ENCODE data around the gene UNC5C.

The UNC5C gene

DNA sequence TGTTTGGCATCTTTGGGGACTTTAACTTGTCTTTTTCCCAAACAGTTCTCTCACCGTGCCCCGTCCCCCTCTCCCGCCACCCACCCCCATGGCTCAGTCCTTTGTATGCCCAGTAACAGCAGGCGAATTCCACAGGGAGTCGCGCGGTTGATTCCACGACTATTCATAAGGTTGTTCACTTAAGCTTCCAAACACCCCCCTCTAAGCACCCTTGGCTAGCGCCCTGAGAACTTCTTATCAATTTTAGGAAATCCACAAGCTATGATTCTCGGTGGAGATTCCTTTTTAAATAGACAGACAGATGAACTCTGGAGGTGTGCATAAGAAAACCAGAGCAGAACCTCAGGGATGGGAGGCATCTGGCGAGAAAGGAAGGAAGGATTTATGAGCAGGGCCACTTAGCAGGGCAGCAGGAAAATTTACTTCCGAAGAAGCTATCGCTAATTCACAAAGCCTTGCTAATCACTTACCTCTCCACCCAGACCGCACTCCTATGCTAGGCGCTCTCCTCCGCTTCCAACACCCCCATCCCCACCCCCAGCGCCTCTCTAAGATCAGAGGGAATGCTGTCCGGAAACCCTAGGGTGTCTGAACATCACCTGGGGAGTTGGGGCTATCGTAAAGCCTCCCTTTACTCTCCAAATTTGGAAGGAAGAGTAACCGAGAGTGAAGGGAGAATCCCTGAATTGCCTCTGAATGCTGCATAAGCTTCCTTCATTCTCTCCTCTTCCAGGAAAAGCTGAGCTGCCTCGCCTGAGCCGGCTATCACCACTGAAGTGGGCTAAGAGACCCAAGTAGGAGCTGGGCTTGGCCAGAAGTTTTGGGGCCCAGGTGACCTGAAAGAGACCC lies 1.7 kb downstream of the UNC5C start:
- no peak for DNase-seq (ENCODE audit: low read depth, low spot score)

GRCh38 chr4:95546221-95546620 lies 2.6 kb downstream of the UNC5C start:
- DNase-seq (ENCODE audit: low read depth, low spot score) = no peak

DNA sequence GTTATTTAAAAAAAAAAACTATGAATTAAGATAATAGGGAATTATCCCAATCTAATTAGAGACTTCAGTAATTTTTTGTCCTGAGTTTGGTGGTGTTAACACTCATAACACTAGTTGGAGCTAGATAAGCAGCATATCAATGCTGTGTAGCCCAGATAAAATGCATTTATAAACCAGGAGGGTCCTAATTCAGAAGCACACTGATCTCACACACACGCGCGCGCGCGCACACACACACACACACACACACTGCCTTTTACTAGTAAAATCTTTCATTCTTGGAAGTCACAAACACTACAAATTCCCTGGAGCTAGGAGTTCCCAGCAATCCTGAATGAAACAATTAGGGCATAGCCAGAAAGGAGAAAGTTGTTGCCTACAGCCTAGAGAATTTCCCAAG lies 3.2 kb downstream of the UNC5C start:
- no peak for DNase-seq (ENCODE audit: low read depth, low spot score)

GRCh38 chr4:95544113-95545103 lies 4.4 kb downstream of the UNC5C start:
- no peak for DNase-seq (ENCODE audit: low read depth, low spot score)

DNA sequence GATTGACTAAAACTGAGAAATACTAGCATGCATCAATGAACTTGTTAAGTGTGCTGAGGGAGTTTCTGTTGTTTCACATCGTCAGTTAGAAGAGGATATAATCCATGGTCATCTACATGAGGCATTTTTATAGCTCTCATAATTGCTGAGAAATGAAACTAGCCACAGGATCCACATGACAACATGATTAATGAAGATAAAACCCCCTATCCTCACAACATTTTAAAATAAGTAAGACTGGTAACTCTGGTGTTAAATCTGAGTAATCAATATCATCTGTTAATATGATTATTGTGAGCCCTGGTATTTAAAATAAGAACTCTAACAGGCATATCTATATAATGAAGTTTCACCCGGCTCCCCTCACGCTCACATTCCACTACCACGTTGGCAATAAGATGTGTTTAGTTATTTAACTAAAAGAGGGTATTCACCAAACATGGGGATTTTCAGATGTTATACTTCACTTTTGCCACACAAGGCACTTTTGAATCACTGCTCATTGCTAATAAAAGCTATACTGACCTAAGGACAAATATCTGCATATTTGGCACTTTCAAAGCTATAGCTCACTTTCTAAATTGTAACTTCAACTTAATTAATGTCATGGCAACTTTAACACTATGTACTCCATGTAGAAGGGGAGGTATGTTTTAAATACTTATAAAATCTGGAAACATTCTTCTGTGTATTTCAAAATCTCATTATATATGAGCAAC lies 6.7 kb downstream of the UNC5C start:
- no peak for DNase-seq (ENCODE audit: low read depth, low spot score)

- no peak for DNase-seq (ENCODE audit: low read depth, low spot score)
Observed at GRCh38 chr4:95541094-95541493, 7.7 kb downstream of the UNC5C start.

DNA sequence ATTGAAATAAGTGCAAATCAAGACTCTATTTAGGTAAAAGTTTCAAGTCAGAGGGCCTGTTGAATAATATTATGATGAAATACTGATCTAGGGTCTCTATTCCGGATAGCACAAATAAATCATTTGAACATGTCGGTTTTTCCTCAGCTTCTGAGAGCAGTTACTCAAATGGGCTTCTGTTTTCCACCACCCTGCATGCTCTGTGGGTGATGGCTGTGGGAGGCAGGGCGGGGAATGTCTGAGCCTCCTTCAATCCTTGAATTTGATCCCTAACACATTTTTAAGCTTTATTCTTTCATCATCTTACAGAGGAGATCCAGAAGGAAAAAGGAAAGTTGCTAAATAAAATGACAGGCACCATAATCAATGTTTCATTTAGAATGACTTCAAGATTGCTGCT lies 8.5 kb downstream of the UNC5C start:
- DNase-seq (ENCODE audit: low read depth, low spot score) = no peak

DNA sequence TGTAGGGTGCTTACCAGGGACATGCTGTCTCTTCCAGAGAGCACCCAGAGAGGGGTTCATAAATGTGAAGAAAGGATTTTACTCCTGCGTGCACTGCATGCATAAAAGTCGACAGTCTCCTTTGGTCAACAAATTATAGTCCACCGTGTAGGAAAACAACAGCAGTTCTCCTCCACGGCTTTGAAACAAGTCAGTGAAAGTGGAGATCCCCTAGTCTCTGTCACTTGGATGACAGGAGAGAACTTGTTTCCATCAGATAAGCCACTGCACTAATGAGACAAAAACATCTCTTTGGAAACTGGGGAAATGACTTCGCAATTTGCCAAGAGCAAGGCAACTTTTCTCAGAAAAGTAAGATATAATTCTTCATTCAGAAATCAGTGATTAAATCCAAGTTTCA lies 9.7 kb downstream of the UNC5C start:
- no peak for DNase-seq (ENCODE audit: low read depth, low spot score)

- no peak for DNase-seq (ENCODE audit: low read depth, low spot score)
Observed at GRCh38 chr4:95537863-95538488, 10.8 kb downstream of the UNC5C start.

- DNase-seq (ENCODE audit: low read depth, low spot score) = no peak
Observed at GRCh38 chr4:95537191-95537590, 11.6 kb downstream of the UNC5C start.

DNA sequence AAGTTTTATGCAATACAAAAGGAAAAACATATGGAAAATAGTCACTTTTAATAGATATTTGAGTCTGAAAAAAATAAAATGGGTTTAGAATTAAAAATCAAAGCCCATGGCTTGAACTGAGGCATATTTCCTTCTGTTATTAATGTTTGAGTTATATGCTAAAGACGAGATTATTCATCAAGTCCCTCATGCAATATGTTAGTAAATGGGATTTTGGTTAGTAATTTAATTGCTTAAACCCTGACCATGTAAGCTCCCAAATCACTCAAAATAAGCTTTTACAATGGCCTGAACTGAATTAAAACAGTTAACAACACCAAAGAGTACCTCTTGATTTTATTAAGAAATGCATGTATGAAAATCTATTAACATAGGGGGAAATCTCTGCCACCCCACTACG lies 12.1 kb downstream of the UNC5C start:
- no peak for DNase-seq (ENCODE audit: low read depth, low spot score)

GRCh38 chr4:95535180-95535579 lies 13.6 kb downstream of the UNC5C start:
- DNase-seq (ENCODE audit: low read depth, low spot score) = no peak

GRCh38 chr4:95534032-95534431 lies 14.7 kb downstream of the UNC5C start:
- DNase-seq (ENCODE audit: low read depth, low spot score) = no peak

DNA sequence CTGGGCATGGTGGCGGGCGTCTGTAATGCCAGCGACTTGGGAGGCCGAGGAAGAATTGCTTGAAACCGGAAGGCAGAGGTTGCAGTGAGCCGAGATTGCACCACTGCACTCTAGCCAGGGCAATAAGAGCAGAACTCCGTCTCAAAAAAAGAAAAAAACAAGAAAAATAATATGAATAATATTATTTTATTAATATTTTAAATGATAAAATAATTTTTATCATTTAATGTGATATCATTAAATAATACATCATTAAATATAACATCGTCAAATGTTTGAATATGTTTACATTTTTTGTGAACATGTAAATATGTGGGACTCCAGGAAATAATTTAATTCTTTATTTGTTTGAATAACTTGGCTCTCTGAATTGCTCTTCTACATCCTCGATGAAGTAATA lies 15.5 kb downstream of the UNC5C start:
- no peak for DNase-seq (ENCODE audit: low read depth, low spot score)

DNA sequence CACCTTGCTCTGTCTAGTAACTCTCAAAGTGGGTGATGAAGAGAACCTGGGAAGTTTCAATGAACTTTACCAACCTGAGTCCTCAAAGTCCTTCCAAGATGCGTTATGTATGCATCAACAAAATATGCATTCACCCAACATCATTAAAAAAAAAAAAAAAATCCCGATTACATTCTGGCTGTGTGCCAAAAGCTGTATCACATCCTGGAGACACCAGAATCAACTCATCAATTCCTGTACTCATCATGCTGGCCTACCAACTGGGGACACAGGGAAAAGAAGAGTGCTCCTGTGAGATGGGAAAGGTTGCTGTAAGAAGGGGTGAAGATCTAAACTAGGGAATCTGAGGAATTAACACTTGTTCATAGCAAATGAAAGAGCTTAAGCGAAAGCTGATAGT lies 16.5 kb downstream of the UNC5C start:
- DNase-seq (ENCODE audit: low read depth, low spot score) = no peak

GRCh38 chr4:95531141-95531540 lies 17.6 kb downstream of the UNC5C start:
- DNase-seq (ENCODE audit: low read depth, low spot score) = no peak

- no peak for DNase-seq (ENCODE audit: low read depth, low spot score)
Observed at GRCh38 chr4:95529946-95530345, 18.8 kb downstream of the UNC5C start.

- DNase-seq (ENCODE audit: low read depth, low spot score) = no peak
Observed at GRCh38 chr4:95528388-95528948, 20.3 kb downstream of the UNC5C start.

DNA sequence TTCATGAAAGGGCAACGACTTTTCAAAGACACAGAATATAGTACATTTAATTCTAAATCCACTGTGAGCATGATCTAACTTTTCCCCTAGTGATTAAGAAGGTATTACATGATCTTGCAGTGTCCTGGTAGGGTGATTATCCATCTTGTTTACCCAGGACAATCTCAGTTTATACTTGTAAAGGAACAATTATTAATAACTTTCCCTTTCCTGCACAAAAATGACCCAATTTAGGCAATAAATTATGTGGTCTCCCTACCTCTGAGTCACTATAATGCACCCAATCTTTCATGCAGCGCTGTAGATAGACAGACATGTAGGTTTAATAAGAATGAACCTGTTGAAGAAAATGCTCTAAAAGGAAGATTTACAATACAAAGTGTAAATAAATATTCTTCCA lies 22.7 kb downstream of the UNC5C start:
- DNase-seq (ENCODE audit: low read depth, low spot score) = no peak

DNA sequence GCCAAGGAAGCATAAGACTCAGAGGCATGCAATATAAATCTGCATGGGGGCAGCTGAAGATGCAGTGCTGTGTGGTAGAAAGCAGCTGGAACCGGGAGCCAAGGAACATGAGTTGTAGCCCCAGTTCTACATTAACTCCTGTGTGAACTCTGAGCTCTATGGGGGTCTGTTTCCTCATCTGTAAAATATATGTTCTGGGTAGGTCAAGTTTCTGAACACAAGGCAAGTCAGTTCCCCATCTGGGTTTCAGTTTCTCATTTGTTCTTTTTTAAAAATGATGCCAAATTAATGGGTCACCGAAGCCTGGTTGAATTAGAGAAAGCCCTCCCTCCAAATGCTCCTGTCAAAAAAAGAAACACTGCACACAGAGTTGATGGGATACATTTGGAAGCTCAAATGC lies 24.0 kb downstream of the UNC5C start:
- no peak for DNase-seq (ENCODE audit: low read depth, low spot score)

DNA sequence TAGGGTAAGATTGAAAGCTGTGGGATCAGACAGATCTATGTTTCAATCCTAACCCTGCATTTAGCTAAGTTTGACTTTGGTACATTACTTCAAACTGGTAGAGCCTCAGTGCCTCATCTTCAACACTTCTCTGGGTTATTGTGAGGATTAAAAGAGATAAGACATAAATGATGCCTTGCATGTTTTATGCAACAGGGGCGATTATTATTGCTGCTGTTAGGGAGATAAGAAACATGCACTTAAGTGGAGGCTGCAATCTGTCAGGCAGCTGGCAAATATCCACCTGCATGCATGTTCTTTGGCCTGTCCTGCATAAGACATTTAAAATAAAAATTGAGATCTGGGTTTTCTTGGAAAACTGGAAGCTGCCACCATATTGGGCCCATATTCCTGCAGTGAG lies 24.6 kb downstream of the UNC5C start:
- no peak for DNase-seq (ENCODE audit: low read depth, low spot score)

Measured in brain pericyte (primary cell).